GM19438 (cell line): Measurements from ENCODE around the gene TP53.

Experiments
- ATAC-seq: cut with Tn5 transposase; IDR thresholded peaks from one replicate; pipeline ENCODE4 v1.9.1; 2021; ENCODE audit warnings: low read depth; ENCODE audit not compliant: unreplicated experiment

TP53 gene

DNA sequence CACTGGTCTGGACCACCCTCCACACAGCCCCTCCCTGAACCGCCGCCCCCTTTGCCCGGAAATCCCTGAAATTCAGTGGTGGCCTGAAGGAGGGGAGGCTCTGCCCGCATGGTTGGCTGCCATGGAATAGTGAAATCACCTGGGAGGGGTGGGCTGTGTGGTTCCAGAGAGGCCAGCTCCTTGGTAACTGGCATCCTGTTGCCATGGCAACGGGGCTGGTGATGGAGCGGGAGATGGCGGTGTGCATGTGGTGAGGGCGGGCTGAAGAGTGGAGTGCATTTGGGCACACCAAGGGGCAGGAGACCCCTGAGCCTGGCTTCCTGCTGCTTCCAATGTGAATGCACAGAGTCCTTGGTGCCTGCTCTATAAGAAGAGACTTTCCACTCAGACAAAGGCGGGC lies 20.2 kb upstream of the TP53 start:
- ATAC-seq: no peak

DNA sequence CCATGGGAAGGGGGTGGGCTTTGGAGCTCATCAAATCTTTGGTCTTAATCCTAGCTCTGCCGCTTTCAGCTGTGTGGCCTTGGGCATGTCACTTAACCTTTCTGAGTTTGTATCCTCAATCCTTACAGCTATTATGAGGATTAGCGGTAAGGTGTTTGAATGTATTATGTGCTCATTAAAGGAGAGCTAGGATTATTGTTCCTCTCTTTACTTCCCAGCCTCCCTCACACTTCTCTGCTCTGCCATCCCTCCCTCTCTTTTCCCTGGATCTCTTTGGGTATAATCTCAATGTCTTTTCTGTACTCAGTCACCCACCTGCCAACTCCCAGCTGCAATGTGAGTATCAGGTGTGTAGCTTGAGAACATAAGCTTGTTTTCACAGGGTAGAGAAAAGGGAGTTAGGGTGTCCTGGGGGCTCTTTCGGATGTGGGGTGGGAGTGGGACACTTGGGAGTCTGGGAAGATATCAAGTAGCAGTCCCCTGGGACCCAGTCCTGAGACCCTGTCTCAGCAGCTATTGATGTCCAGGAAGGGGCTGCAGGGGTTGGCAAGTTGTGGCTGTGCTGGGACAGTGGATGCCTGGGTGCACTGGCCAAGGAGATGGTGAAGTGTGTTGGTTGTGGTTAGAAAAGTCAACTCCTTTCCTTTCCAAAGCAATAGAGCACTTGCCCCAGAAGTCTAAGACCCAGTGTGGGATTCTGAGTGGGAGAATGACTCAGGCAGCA lies 19.5 kb upstream of the TP53 start:
- ATAC-seq: no peak

DNA sequence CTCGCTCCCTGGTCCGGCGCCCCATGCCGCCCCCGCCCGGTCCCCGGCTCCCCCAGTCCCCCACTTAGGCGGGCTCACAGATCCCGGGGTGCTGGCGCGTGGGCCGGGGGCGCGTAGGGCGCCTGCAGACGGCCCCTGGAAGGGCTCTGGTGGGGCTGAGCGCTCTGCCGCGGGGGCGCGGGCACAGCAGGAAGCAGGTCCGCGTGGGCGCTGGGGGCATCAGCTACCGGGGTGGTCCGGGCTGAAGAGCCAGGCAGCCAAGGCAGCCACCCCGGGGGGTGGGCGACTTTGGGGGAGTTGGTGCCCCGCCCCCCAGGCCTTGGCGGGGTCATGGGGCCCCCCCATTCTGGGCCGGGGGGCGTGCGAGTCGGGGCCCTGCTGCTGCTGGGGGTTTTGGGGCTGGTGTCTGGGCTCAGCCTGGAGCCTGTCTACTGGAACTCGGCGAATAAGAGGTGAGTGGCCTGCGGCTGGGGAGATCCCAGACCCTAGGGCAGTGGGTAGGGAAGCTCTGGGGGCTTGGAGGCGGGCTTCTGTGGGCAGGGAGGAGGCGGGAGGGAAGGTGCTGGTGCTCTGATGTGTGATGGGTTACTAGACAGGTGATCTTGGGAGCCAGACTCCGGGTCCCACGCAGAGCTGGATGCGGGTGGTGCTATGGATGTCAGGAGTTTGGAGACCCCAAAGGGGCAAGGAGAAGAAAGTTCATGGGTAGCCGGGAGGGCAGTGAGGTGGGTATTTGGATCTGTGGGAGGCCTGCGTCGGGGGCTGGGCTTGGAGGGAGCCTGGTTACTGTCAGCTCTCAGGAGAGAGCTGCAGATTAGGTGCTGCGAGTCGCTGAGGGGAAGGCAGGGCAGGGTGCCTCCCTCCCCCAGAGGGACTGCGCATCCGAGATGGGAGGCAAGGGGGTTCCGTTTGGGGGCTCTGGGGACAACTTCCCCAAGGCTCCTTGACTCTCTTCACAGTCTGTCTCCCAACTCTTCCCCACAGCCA lies 18.3 kb upstream of the TP53 start:
- ATAC-seq: no peak

DNA sequence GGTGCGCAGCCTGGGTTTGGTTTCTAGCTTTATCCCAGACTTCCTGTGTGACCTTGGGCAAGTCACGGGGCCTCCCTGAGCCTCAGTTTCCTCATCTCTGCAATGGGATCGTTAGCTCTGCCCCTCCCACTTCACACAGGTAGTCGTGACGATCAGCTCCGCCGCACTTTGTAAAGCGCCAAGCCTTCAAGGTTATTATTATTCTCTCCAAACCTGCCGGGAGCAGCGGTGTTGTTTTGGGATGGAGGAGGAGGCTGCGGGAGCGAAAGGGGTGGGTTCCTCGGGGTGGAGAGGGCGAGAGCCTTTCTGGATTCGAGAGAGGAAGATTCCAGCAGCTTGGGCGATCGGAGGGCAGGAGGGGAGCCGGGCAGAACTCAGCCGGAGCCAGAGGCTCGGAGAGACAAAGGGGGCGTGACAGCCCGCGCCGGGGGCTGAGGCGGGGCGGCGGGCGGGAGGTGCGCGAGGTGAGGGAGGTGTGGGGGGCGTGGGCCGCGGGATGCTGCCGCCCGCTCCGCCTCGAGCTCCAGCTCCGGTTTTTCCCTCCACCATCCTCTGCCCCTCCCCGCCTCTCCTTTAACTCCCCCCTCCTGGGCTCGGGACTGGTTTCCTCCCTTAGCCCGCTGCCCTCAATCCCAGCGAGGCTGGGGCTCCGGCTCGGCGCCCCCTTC lies 17.4 kb upstream of the TP53 start, which contains the start of gene EFNB3:
TSS of gene EFNB3 (plus strand) at position 602 of the 668 bp plus-strand sequence. CDS start 397 bp downstream, outside the sequence.
- ATAC-seq: no peak

DNA sequence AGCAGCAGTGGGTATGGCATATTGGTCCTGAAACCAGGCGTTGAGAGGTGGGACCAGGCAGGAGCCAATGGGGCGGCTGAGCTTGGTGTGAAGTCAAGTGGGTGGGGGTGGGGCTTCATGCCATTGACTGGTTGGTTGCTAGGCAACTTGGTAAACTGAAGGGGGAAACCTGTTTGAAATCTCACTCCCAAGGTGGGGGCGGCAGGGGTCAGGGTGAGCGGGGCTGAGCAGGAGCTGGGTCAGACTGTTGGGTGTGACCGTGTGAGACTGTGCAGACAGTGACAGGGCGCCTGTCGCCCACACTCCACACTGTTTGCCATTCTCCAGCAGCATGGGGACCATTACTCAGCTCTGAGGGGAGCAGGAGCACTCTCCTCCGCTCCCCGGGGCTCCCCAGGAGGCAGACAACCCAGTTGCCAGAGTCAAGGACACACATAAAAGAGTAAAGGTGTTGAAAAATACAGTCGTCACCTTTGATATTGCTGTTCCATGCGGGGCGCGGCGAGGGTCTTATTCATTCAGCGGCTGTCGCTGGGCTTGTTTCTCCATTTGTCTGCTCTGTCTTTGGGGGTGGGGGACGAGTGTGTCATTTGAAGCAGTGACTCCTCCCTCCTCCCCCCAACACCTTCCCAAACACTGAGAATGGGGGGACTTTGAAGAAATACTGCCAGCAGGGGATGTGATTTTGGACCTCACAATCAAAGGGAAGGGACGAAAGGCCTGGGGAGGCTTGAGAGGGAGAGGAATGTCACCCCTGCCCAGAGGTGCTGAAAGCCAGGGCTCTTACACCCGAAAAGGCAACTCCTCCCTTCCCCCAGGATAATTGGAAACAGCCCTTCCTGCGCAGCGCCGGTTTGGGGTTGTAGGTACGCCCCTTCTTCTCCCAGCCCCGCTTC lies 16.5 kb upstream of the TP53 start:
- no peak for ATAC-seq

DNA sequence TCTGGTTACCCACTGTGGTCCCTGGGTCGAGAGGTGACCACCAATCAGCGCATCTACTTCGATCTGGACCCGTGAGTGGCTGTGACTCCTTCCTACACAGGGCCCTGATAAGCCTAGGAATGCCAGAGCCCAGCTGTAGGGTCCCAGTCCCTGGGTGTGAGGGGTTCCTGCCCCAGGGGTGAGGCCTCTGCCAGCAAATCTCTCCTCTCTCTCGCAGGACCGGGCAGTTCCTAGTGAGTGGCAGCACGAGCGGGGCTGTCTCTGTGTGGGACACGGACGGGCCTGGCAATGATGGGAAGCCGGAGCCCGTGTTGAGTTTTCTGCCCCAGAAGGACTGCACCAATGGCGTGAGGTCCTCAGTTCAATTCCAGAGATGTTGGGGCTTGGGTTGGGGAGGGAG lies 15.5 kb upstream of the TP53 start:
- no peak for ATAC-seq

DNA sequence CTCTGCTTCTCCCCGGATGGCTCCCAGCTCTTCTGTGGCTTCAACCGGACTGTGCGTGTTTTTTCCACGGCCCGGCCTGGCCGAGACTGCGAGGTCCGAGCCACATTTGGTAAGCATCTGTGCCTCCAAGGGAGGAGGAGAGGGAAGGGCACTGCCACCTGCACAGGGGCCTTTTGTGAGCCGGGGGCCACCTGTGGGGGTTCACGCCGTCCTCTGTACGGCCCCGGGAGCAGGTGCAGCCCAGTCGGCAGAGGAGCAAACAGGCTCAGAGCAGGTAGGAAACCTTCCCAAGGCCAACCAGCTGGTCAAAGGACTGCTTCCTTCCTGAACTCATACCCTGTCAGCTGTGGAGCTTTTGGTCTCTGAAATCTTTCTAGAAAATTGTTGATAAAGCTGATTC lies 14.4 kb upstream of the TP53 start:
- no peak for ATAC-seq

DNA sequence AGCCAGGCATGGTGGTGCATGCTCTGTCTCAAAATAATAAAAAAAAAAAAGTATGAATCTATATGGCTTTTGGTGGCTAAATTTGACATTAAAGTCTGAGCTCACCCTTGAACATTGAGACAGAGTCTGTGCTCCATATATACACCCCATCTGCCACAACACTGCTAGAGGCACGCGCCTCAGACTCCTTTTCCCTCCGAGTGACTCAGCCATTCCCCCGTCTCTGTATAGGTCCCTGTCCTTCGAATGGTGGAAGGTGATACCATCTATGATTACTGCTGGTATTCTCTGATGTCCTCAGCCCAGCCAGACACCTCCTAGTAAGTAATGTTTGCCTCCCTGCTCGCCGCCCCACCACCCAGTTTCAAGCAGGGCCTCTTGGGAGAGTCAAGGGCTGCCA lies 13.2 kb upstream of the TP53 start:
- ATAC-seq: no peak

DNA sequence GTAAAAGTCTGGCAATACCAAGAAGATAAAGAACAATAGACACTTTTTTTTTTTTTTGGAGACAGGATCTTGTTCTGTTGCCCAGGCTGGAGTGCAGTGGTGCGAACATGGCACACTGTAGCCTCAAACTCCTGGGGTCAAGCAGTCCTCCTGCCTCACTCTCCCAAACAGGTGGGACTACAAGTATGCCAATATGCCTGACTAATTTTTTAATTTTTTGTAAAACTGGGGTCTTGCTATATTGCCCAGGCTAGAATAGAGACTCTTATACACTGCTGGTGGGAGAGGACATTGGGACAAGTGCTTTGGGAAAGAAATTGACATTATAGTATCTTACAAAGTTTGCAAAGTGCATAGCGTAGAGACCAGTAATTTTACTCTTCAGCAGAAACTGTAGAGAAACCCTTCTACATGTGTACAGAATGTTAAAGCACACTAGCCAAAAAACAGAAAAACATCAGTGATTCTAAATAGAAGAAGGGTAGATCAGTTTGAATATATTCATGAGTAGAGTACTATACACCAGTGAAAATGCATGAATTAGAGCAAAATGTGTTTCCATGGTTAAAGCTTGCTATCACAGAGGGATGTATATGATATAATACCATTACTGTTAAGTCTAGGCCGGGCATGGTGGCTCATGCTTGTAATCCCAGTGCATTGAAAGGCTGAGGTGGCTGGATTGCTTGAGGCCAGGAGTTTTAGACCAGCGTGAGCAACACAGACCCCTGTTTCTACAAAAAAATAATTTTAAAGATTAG lies 10.7 kb upstream of the TP53 start:
- no peak for ATAC-seq

DNA sequence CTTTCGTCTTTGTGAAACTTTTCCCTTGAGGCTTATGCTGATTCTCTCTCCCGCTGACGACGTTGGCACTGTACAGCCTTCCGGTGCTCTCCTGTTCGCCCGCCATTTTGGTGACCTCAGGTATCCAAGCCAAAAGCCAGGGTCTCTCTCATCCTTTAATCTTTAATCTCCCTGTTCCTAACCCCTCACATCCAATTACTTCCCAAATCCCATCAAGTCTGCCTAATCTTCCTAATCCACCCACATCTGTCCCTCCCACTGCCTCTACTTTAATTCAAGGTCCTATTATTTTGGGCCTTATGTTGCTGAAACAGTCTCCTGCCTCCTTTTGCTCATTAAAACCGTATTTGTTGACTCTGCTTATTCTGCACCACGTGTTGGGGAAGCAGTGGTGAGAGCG lies 8.3 kb upstream of the TP53 start:
- no peak for ATAC-seq

DNA sequence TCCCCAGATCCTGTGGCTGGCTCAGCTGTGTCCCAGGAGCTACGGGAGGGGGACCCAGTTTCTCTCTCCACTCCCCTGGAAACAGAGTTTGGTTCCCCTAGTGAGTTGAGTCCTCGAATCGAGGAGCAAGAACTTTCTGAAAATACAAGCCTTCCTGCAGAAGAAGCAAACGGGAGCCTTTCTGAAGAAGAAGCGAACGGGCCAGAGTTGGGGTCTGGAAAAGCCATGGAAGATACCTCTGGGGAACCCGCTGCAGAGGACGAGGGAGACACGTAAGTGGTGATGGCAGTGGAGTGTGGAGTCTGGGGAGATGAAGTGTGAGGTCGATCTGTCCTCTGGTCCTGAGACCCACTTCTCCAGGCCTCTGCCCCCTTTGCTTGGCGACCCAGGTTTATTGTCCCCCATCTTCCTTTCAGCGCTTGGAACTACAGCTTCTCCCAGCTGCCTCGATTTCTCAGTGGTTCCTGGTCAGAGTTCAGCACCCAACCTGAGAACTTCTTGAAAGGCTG lies 1.6 kb upstream of the TP53 start:
- no peak for ATAC-seq

DNA sequence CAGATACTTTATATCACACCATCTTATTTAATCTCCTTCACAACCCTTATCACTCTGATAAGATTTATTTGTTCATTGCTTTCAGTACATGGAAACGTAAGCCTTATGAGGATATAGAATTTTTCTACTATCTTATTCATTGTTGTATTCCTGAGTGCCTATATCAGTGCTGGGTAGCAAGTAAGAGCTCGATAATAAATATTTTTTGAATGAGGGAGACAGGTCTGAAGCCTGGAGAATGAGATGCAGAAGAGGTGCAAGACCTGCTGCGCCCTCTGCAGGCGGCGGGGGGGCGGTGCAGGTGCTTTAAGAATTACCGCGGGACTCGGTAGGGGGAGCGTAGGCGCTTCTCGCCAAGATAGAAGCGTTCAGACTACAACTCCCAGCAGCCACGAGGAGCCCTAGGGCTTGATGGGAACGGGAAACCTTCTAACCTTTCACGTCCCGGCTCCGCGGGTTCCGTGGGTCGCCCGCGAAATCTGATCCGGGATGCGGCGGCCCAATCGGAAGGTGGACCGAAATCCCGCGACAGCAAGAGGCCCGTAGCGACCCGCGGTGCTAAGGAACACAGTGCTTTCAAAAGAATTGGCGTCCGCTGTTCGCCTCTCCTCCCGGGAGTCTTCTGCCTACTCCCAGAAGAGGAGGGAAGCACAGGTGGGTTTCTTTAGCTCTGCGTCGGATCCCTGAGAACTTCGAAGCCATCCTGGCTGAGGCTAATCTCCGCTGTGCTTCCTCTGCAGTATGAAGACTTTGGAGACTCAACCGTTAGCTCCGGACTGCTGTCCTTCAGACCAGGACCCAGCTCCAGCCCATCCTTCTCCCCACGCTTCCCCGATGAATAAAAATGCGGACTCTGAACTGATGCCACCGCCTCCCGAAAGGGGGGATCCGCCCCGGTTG lies 868 bp upstream of the TP53 start, which contains the start of gene WRAP53:
TSS of gene WRAP53 (plus strand) at position 570 of the 900 bp plus-strand sequence. CDS start at position 742, 172 bp downstream.
- ATAC-seq: peak; percentile 62

DNA sequence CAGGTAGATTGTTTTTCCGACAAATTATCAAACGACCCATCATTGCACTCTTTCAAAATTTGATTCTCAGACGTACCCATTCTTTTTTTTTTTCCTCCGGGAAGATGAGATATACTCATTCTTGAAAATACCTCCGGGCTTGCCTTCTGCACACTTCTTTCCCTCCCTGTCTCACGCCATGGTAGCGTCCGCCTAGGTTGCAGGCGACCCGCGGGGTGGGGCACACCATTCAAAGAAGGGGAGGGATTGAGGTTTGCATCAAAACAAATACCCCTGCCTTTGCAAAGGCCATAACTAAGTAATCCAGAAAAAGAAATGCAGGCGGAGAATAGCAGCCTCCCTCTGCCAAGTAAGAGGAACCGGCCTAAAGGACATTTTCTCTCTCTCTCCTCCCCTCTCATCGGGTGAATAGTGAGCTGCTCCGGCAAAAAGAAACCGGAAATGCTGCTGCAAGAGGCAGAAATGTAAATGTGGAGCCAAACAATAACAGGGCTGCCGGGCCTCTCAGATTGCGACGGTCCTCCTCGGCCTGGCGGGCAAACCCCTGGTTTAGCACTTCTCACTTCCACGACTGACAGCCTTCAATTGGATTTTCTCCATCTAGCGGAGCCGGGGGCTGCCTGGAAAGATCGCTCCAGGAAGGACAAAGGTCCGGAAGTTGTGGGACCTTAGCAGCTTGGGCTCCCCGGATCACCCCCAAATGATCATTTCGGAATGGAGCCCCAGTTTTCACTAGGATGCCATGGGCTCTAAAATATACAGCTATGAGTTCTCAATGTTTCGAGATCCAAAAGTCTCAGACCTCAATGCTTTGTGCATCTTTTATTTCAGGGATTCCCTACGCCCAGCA lies 843 bp downstream of the TP53 start:
- ATAC-seq: peak; percentile 47

DNA sequence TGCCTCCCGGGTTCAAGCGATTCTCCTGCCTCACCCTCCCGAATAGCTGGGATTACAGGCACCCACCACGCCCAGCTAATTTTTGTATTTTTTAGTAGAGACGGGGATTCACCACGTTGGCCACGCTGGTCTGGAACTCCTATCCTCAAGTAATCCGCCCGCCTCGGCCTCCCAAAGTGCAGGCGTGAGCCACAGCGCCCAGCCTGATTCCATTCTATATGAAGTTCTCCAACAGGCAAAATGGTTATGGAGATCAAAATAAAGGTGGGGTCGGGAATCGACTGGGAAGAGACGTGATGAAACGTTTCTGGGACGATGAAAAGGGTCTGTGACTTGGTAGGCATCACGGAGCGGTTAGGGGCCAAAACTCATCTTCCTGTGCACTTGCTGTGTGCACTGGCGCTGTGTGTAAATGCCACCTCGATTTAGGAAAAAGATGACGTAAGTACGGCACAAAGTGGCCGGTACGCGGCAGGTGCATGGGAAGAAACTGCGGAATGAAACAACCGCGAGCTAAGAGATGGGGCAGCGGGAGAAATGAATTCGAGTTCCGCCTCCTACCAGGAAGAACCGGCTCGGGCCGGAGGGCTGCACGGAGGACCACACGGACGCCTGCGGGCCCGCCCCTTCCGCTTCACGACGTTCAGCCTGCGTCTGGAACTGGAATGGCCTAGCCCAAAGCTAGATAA lies 1.6 kb downstream of the TP53 start:
- ATAC-seq: no peak

DNA sequence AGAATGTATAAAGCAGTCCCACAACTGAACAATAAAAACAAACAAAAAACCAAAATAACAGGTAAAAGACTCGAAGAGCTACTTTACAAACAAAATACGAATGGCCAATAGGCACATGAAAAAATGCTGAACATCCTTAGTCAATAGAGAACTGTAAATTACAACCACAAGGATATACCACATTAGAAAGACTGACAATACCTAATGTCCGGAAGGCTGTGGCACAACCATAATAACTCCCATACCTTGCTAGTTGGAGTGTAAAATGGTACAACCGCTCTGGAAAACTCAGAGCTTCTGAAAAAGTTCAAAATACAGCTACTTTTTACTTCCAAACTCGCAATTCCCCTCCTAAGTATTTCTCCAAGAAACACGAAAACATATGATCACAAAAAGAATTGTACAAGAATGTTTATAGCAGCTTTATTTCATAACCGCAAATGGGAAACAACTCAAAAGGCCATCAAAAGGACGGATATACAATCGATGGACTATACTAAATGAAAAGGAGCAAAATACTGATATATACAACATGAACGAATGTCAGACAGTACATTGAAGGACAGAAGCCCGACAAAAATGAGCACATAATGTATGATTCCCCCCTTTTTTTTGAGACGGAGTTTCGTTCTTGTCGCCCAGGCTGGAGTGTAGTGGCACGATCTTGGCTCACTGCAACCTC lies 2.3 kb downstream of the TP53 start:
- ATAC-seq: no peak
